IgD-negative memory B cell (primary cell): ENCODE results near the gene RABGGTB. TPM values are rescaled to one million over a fixed set of nuclear protein-coding genes. Genes with fewer than 3 reads are reported as not detected.
"Not testable (repeated sequence)": the region's sequence is repeated elsewhere in the genome, so short reads cannot be mapped to it uniquely, and the experiment has no call there.

ENCODE experiments used
- H3K27ac Mint-ChIP-seq, 3 donors: one replicate each; pipeline ENCODE4 v1.8.0; 2020 to 2022; ENCODE audit warnings: mild to moderate bottlenecking in 3 of 3, mixed read lengths in 3 of 3, moderate library complexity in 1 of 3
- H3K27me3 Mint-ChIP-seq: one replicate; pipeline ENCODE4 v1.8.0; 2021; ENCODE audit warnings: mixed read lengths
- H3K36me3 Mint-ChIP-seq: one replicate; pipeline ENCODE4 v1.8.0; 2020; ENCODE audit warnings: mild to moderate bottlenecking, mixed read lengths
- H3K4me1 Mint-ChIP-seq, 3 donors: one replicate each; pipeline ENCODE4 v1.8.0; 2020 to 2022; ENCODE audit warnings: mixed read lengths in 3 of 3, mild to moderate bottlenecking in 1 of 3
- H3K4me3 Mint-ChIP-seq, 4 donors: one replicate each; pipeline ENCODE4 v1.8.0; 2020 to 2022; ENCODE audit warnings: mild to moderate bottlenecking in 4 of 4, mixed read lengths in 4 of 4, moderate library complexity in 3 of 4
- H3K9me3 Mint-ChIP-seq, 3 donors: one replicate each; pipeline ENCODE4 v1.8.0; 2020 to 2021; ENCODE audit warnings: mixed read lengths in 3 of 3, mild to moderate bottlenecking in 1 of 3
- polyA plus RNA-seq: library from polyadenylated mRNA; unstranded; fragments of 300-500 nt; fragmentation: Illumina TruSeq; gene quantifications from one replicate; pipeline ENCODE4 v1.2.3, GENCODE V29; 2021

RABGGTB gene
- polyA plus RNA-seq, 1 donor from 2014 or later, result 12.1 TPM

- Mint-ChIP-seq H3K9me3 (no peaks in the 10 kb centered on the region), H3K4me3 (no peak overlapping the region), H3K27ac (no peak overlapping the region), H3K4me1 (no peaks in the 10 kb centered on the region), H3K36me3 (peaks cover 8% of the 10 kb centered on the region), H3K27me3 (no peaks in the 10 kb centered on the region)
These were observed 25.3 kb downstream of the RABGGTB start for GRCh38 chr1:75811211-75811981.

- H3K9me3 Mint-ChIP-seq, result no peaks in the 10 kb centered on the region
- no peaks in the 10 kb centered on the region for H3K27me3 Mint-ChIP-seq
- H3K36me3 Mint-ChIP-seq, result peaks cover 6% of the 10 kb centered on the region
- no peak overlapping the region for H3K27ac Mint-ChIP-seq
- H3K4me3 Mint-ChIP-seq, result peak overlapping the region in 1 of 4 donors; percentile 52
- H3K4me1 Mint-ChIP-seq, result no peaks in the 10 kb centered on the region
These were observed 26.0 kb downstream of the RABGGTB start for GRCh38 chr1:75812065-75812464.

GRCh38 chr1:75823596-75823995 lies 37.5 kb downstream of the RABGGTB start:
- H3K27me3 Mint-ChIP-seq, H3K9me3 Mint-ChIP-seq, H3K27ac Mint-ChIP-seq, H3K36me3 Mint-ChIP-seq, H3K4me1 Mint-ChIP-seq, H3K4me3 Mint-ChIP-seq: not testable (repeated sequence)

- Mint-ChIP-seq H3K9me3 (peaks cover 5 to 14% (median 6%) of the 10 kb centered on the region in 3 donors), H3K4me1 (no peaks in the 10 kb centered on the region), H3K36me3 (peaks cover 6% of the 10 kb centered on the region), H3K27ac (no peak overlapping the region), H3K4me3 (no peak overlapping the region), H3K27me3 (no peaks in the 10 kb centered on the region)
These were observed 50.6 kb downstream of the RABGGTB start for GRCh38 chr1:75836528-75837100.

- H3K4me3 Mint-ChIP-seq, result no peak overlapping the region
- no peaks in the 10 kb centered on the region for H3K4me1 Mint-ChIP-seq
- H3K9me3 Mint-ChIP-seq, result peaks cover 5 to 8% (median 5%) of the 10 kb centered on the region in 3 donors
- H3K27me3 Mint-ChIP-seq, result no peaks in the 10 kb centered on the region
- no peak overlapping the region for H3K27ac Mint-ChIP-seq
- H3K36me3 Mint-ChIP-seq, result peaks cover 6% of the 10 kb centered on the region
These were observed 52.0 kb downstream of the RABGGTB start for GRCh38 chr1:75838079-75838478.

GRCh38 chr1:75841421-75841820 lies 55.4 kb downstream of the RABGGTB start:
- Mint-ChIP-seq H3K27ac (no peak overlapping the region), H3K36me3 (peaks cover 3% of the 10 kb centered on the region)

More at GRCh38 chr1:75841421-75841820, 55.4 kb downstream of the RABGGTB start:
- Mint-ChIP-seq H3K27me3 (no peaks in the 10 kb centered on the region), H3K9me3 (peaks cover 0 to 3% (median 2%) of the 10 kb centered on the region in 3 donors), H3K4me3 (no peak overlapping the region), H3K4me1 (no peaks in the 10 kb centered on the region)

Other genes starting within 250 kb of the RABGGTB start
- 2.7 TPM for gene SLC44A5, start 175.1 kb upstream of the RABGGTB start, polyA plus RNA-seq
- 92.5 TPM for gene ACADM, start 61.5 kb upstream of the RABGGTB start, polyA plus RNA-seq
- 0.10 TPM for gene MSH4, start 10.6 kb downstream of the RABGGTB start, polyA plus RNA-seq
- not detected for gene ASB17, start 146.1 kb downstream of the RABGGTB start, polyA plus RNA-seq